ENCODE data around the gene DLX3.

GRCh38 chr17:49946964-49947584 lies 48.0 kb downstream of the DLX3 start:
- TF ChIP-seq CTCF (conservative IDR thresholded peaks at IDR 0.05; ENCODE audit: low read length) = no peak
- TF ChIP-seq EZH2phosphoT487 (IDR thresholded peaks at IDR 0.05; ENCODE audit: borderline replicate concordance, low read depth, low read length) = no peak
